ENCODE data around the gene DONSON. TPM values are rescaled to one million over a fixed set of nuclear protein-coding genes. Genes with fewer than 3 reads are reported as not detected.

The DONSON gene
- total RNA-seq, result 21.8 and 23.2 TPM in 2 replicates

GRCh38 chr21:33588485-33589335, at the start of gene DONSON:
Gene DONSON, minus strand, starts transcription at chr21:33588684. Its CDS starts 43 bp downstream, at chr21:33588641.

GRCh38 chr21:33542640-33543504, 45.6 kb downstream of the DONSON start, which contains the start of gene SON:
Gene SON, plus strand, starts transcription at chr21:33543038. Its CDS starts 55 bp downstream, at chr21:33543093.

GRCh38 chr21:33541756-33542639, 46.5 kb downstream of the DONSON start, which contains the start of gene GART:
Gene GART, minus strand, starts transcription at chr21:33542117. Its CDS starts 2,802 bp downstream, at chr21:33539315.

Other genes with a start within 250 kb of the DONSON start
- 37.7 and 50.5 TPM in 2 replicates for gene IFNGR2, start 185.3 kb downstream of the DONSON start, total RNA-seq
- gene TMEM50B, start 108.7 kb downstream of the DONSON start, total RNA-seq, result 27.5 and 29.2 TPM in 2 replicates
- 1.6 and 2.4 TPM in 2 replicates for gene DNAJC28, start 97.0 kb downstream of the DONSON start, total RNA-seq
- gene GART, start 46.6 kb downstream of the DONSON start, total RNA-seq, result 50.3 and 72.2 TPM in 2 replicates
- gene SON, start 45.6 kb downstream of the DONSON start, total RNA-seq, result 118 and 142 TPM in 2 replicates
- gene CRYZL1, start 53.1 kb upstream of the DONSON start, total RNA-seq, result 11.8 and 21.2 TPM in 2 replicates
- gene ITSN1, start 53.8 kb upstream of the DONSON start, total RNA-seq, result 42.4 and 56.0 TPM in 2 replicates